Measurements from ENCODE around the gene TNFRSF19.
"Not testable (repeated sequence)": the region's sequence is repeated elsewhere in the genome, so short reads cannot be mapped to it uniquely, and the experiment has no call there.

Gene TNFRSF19

GRCh38 chr13:23658929-23659541 is 88.8 kb downstream of the TNFRSF19 start:
- no peak for DNase-seq

DNA sequence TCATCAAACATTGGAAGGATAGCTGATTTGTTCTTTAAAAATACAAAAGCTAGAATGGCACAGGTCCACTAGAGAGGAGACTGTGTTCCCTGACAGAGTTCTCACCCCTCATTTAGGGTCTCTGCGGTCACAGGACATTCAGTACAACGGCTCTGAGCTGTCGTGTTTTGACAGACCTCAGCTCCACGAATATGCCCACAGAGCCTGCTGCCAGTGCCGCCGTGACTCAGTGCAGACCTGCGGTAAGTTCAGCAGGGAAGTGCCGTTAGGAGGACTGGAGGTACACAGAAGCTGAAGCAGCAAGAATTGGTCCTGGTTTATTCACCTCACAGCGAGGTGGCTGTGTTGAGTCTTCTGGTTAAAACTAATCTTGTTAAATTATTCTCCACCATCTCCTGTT is 90.0 kb downstream of the TNFRSF19 start:
- no peak for DNase-seq

DNA sequence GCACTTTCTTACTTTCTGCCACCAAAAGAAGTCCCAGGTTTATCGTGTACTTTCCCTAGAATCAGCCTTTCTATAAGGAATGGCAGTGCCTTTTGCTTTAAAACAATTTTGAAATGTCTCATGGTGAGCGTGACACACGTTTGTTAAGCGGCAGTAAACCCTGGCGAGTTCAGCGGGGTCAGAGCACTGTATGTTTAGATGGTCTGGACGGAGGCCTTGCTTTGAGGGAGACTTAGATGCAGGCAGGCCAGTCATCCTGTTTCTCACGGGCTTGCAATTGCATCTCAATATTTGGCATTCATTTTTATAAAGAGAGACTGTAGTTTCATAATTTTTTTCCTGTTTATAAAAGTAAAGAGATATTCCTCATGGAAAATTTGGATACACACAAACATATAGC is 96.4 kb downstream of the TNFRSF19 start:
- DNase-seq = no peak

- DNase-seq = no peak
Observed at GRCh38 chr13:23667750-23668149, 97.5 kb downstream of the TNFRSF19 start.

DNA sequence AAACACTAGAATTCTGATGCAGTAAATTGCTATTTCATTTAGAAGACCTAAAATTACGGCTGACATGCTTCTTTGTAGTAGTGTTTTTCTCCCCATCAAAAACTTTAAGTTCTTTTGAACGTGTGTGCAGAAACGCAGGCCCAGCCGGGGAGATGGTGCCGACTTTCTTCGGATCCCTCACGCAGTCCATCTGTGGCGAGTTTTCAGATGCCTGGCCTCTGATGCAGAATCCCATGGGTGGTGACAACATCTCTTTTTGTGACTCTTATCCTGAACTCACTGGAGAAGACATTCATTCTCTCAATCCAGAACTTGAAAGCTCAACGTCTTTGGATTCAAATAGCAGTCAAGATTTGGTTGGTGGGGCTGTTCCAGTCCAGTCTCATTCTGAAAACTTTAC is 98.3 kb downstream of the TNFRSF19 start:
- DNase-seq = no peak

DNA sequence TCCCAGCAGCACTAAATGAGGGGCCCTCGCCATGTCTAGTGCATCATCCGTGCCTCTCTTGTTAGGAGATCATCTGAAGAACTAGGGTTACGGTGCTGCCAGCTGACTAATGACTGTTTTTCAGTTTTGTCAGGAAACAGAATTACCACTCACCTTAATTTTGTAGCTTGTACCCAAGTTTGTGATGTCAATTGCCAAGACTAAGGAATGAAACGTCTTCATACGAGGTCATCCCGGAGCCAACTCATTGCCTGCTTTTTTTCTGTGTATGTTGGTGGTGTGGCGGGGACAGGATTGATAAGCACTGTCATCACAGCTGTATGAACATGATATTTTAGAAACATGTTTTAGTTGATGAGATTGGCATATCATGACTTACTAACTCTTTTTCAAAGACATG is 100.6 kb downstream of the TNFRSF19 start:
- no peak for DNase-seq

DNA sequence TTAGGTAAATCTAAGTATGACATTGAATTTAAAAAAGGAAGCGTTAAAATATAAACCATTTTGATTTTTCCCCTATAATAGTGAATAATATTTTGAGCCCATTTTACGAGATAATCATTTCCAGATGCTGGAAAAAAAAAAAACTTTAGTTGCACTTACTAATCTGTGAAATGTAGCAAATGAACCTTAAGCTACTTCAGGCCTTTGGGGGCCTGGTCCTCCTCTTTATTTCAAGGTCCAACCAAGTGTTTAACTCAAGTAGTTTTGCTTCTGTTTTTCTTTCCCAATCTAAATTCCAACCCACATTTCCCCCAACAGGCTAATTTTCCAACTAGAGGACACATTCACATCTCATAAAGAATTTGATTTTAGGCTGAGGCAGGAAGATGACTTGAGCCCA is 101.2 kb downstream of the TNFRSF19 start:
- no peak for DNase-seq

GRCh38 chr13:23671897-23672296 is 101.7 kb downstream of the TNFRSF19 start:
- no peak for DNase-seq

DNA sequence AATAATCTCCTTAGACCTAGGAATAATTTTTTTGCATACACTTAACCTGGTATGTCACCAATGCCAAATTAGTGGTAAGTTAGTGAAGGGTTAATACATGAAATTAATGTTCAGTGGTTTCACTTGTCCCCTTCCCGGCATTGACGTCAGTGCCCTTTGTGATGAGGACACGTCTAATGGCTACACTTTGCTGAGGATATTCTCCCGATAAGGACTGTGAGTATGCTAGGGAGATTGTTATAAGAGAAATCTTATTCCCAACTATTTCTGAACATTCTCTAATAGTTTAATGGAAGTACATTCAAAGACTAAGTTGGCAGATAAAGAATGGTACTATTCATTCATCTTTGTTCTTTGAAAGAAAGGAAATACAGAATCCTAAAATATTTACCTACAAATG is 102.4 kb downstream of the TNFRSF19 start:
- DNase-seq = no peak

DNA sequence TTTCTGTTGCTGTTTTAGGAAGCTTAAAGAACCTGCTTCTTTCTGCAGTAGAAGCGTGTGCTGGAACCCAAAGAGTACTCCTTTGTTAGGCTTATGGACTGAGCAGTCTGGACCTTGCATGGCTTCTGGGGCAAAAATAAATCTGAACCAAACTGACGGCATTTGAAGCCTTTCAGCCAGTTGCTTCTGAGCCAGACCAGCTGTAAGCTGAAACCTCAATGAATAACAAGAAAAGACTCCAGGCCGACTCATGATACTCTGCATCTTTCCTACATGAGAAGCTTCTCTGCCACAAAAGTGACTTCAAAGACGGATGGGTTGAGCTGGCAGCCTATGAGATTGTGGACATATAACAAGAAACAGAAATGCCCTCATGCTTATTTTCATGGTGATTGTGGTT is 103.1 kb downstream of the TNFRSF19 start:
- no peak for DNase-seq

DNA sequence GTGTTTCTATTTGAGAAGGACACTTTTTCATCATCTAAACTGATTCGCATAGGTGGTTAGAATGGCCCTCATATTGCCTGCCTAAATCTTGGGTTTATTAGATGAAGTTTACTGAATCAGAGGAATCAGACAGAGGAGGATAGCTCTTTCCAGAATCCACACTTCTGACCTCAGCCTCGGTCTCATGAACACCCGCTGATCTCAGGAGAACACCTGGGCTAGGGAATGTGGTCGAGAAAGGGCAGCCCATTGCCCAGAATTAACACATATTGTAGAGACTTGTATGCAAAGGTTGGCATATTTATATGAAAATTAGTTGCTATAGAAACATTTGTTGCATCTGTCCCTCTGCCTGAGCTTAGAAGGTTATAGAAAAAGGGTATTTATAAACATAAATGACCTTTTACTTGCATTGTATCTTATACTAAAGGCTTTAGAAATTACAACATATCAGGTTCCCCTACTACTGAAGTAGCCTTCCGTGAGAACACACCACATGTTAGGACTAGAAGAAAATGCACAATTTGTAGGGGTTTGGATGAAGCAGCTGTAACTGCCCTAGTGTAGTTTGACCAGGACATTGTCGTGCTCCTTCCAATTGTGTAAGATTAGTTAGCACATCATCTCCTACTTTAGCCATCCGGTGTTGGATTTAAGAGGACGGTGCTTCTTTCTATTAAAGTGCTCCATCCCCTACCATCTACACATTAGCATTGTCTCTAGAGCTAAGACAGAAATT is 103.8 kb downstream of the TNFRSF19 start:
- DNase-seq = no peak

- DNase-seq = no peak
Observed at GRCh38 chr13:23674795-23675640, 104.8 kb downstream of the TNFRSF19 start.

DNA sequence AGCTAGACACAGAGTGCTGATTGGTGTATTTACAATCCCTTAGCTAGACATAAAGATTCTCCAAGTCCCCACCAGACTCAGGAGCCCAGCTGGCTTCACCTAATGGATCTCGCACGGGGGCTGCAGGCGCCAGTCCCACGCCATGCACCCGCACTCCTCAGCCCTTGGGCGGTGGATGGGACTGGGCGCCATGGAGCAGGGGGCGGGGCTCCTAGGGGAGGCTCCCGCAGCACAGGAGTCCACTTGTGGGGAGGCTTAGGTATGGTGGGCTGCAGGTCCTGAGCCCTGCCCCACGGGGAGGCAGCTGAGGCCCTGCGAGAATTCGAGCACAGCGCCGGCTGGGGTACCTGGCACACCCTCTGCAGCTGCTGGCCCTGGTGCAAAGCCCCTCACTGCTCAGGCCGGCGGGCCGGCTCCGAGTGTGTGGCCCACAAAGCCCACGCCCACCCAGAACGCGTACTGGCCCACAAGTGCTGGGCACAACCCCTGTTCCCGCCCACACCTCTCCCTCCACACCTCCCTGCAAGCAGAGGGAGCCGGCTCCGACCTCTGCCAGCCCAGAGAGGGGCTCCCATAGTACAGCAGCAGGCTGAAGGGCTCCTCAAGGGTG is 107.6 kb downstream of the TNFRSF19 start:
- DNase-seq = not testable (repeated sequence)

DNA sequence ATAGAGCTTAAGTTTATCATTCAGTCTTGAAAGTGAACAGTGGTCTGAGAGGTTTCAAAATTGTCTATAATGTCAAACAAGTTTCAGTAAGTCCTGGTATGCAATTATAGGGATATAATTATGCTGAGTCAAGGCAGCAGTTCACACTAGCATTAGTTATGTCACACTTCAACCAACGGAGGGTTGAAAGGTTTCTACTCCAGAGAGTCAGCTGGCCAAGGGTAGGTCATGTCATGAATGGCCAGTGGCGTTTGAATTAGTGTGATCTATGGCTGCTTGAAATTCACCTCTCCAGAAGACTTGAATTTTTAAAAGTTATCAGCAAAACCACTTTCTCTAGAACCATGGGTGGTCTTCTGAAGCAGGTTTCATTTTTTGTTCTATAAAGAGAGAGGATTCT is 108.6 kb downstream of the TNFRSF19 start:
- no peak for DNase-seq

DNA sequence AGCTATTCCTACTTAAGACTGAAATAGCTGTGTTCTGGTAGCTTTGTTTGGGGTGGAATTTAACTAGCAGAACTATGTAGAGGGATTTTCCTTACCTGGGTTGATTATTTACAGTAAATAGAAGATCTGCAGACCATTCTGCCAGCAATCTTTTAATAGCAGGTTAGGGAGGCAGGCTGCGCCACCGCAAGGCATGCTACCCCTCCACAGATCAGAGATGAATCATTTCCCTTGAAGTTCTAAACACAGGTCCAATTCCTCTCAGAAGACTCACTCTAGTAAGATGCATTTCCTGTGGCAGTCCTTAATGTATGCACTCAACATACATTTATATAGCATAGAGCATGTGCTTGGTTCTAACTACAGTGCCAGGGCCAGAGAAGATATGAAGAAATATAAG is 109.0 kb downstream of the TNFRSF19 start:
- no peak for DNase-seq

DNA sequence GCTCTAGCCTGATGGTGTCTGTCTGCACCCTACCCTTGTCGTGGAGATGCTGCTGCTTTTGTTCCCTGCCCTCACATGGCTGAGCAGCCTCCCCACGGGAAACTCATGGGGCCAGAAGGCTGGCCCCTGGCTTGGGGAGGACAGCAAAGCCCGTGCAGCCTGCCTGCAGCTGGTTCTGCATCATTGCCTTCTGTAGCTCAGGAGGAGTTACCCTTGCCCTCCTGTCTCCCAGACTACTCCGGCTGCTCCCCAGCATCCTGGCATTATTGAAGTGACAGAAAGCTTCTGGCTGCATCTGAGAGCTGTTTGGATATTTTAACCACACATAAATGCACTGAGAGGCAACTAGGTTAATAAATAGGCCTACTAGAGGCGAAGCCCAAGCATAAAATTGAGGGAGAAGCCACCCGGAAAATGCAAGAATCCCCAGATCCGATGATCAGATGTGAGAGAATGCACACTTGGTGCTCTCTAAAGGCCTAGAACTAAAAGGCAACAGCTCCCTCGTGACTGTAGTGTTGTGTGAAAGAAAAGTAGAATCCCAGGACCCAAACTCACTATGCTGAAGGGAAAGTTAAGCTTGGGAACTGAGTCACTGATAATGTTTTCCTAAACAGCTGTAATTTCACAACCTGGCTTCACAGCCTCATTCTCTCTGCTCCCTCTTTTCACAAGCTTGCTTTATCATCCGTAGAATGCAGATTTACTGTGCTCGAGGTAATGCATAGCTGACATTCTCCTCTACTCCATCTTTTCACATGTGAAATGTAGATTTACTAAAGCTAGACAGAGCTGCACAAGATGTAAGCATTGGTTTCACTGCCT is 110.8 kb downstream of the TNFRSF19 start:
- no peak for DNase-seq

- DNase-seq = no peak
Observed at GRCh38 chr13:23683084-23683483, 112.9 kb downstream of the TNFRSF19 start.

DNA sequence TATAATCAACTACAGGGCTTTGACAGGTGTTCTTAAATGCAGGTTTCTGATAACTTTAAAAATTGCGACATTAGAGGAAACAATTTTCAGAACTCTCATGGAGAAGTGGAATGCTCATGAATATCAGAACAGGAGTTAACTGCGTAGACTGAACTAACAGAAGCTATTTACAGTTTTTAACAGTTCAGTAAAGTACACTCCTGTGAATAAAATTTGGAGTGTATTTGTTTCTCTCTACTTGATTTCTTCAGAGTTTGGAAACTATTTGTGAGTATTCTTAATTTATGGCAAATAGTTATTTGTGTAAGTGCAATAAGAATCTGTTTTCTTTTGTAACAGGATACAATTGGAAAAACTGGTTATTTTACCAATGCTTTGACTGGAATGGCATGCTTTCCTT is 114.4 kb downstream of the TNFRSF19 start:
- no peak for DNase-seq

DNA sequence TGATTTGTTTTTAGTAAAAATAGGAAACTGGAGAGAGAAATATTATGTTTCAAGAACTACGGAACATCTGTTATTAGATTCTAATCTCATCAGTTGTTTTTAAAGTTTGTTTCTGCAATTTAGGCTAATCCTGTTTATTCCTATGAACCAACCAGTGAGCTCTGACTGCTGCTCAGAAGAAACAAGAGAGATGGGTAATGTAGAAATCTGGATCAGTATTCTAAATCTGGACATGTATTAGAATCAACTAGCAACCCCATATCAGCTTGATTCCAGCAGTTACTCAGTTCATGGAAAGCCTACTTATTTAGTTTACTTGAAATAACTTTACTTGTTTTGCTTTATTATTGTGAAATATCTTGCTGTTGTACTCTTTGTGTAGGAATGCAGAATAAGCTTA is 115.2 kb downstream of the TNFRSF19 start:
- DNase-seq = no peak

GRCh38 chr13:23686948-23687347 is 116.7 kb downstream of the TNFRSF19 start:
- no peak for DNase-seq

GRCh38 chr13:23687614-23688013 is 117.4 kb downstream of the TNFRSF19 start:
- DNase-seq = no peak

- no peak for DNase-seq
Observed at GRCh38 chr13:23688336-23688735, 118.1 kb downstream of the TNFRSF19 start.

- no peak for DNase-seq
Observed at GRCh38 chr13:23690668-23691067, 120.5 kb downstream of the TNFRSF19 start.
